ENCODE results near the gene HS1BP3.

DNA sequence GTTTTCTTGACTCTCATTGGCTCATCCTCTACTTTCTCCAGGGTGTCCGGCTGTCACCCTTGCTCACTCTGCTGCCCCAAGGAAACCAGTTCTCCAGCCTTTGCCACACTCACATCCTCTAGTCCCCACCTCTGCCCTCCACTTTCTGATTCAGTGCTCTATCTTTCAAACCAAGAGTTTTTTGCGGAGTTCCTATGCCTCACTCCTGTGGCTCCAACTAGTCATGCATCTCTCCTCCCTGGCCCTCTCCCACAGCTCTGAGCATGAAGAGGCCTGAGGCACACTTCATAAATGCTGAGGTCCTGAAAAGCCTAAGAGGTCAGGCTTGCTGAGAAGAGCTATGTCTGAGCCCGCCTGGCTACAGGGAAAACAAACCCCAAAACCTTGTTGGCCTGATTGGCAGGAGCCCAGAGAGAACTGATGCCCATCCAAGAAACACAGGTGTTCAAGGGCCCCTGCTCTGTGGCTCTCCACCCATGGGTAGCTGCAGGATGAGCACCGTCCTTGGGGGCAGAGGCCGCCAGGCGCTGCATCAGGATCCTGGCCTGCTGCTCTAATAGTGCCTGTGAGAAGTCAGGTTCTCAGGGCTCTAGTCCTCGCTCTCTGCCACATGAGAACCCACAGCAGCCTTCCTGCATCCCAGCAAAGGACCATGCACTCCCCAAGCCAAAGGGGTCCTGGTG is 42.1 kb downstream of the HS1BP3 start:
- TF ChIP-seq, protein P1, sequence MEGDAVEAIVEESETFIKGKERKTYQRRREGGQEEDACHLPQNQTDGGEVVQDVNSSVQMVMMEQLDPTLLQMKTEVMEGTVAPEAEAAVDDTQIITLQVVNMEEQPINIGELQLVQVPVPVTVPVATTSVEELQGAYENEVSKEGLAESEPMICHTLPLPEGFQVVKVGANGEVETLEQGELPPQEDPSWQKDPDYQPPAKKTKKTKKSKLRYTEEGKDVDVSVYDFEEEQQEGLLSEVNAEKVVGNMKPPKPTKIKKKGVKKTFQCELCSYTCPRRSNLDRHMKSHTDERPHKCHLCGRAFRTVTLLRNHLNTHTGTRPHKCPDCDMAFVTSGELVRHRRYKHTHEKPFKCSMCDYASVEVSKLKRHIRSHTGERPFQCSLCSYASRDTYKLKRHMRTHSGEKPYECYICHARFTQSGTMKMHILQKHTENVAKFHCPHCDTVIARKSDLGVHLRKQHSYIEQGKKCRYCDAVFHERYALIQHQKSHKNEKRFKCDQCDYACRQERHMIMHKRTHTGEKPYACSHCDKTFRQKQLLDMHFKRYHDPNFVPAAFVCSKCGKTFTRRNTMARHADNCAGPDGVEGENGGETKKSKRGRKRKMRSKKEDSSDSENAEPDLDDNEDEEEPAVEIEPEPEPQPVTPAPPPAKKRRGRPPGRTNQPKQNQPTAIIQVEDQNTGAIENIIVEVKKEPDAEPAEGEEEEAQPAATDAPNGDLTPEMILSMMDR (IDR thresholded peaks at IDR 0.05; ENCODE audit: low read depth, low read length, poor library complexity, severe bottlenecking): no peak
- no peak for TF ChIP-seq EZH2phosphoT487 (IDR thresholded peaks at IDR 0.05; ENCODE audit: borderline replicate concordance, low read length)

All from DOHH2 (cell line).